ENCODE results near the gene CTIF.

The CTIF gene

DNA sequence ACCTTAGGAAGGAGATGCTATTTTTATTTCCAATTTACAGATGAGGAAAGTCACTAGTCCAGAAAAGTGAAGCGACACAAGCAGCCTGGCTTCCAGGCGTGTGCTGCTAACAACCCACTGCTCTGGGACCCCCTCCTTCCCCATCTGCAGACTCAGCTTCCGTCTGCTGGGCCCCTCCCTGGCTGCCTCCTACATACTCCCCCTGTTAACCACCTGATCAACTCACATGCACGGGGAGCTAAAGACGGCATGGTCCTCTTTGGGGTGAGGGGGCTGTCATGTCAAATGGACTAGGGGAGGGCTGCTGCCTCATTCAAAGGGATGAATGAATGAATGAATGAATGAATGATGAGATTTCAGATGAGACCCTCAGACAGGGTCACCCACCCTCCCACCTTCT lies 184.2 kb downstream of the CTIF start:
- DNase-seq (ENCODE audit: low read depth): no peak
- H3K4me3 ChIP-seq (ENCODE audit: low read depth, low read length): no peak overlapping the region
- TF ChIP-seq, protein P1, sequence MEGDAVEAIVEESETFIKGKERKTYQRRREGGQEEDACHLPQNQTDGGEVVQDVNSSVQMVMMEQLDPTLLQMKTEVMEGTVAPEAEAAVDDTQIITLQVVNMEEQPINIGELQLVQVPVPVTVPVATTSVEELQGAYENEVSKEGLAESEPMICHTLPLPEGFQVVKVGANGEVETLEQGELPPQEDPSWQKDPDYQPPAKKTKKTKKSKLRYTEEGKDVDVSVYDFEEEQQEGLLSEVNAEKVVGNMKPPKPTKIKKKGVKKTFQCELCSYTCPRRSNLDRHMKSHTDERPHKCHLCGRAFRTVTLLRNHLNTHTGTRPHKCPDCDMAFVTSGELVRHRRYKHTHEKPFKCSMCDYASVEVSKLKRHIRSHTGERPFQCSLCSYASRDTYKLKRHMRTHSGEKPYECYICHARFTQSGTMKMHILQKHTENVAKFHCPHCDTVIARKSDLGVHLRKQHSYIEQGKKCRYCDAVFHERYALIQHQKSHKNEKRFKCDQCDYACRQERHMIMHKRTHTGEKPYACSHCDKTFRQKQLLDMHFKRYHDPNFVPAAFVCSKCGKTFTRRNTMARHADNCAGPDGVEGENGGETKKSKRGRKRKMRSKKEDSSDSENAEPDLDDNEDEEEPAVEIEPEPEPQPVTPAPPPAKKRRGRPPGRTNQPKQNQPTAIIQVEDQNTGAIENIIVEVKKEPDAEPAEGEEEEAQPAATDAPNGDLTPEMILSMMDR (IDR thresholded peaks at IDR 0.05; ENCODE audit: control insufficient read depth, extremely low read depth, insufficient read depth): no peak

DNA sequence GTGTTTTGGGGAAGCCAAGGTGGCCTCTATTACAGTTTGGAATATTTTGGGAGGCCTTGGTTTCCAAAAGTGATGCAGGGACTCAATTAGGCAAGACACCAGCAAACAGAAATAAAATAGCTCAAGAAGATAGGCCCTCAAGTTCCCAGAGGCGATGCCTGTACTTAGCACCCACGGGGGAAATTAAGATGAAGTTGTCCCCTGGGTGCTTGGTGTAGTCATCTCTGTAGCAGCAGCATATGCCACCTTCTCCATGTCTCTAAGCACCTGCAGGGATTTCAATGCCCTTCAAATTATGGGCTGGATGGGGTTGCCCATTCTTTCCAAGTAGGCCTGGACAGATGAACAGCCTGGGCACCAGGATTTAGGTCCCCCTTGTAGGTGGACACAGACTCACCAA lies 185.0 kb downstream of the CTIF start:
- TF ChIP-seq, protein P1 (IDR thresholded peaks at IDR 0.05; ENCODE audit: control insufficient read depth, extremely low read depth, insufficient read depth): no peak
- no peak for DNase-seq (ENCODE audit: low read depth)
- H3K4me3 ChIP-seq (ENCODE audit: low read depth, low read length): no peak overlapping the region

DNA sequence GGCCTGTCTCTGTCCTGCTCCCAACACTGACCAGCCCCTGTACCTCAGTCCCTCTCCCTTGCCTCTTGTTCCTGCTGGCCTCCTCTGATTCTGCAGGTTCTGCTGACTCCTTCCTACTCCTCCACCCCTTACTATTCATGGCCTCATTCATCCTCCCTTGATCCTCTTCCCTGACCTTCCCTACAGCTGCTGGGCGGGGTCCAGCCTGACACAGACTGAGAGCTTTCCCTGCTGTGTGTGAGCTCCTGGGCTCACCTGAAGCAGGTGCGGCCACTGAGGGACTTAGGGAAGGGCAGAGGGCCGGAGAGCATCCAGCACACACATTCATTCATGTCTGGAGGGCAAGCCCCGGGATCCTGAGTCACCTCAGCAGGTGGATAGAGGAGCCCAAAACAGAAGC lies 185.6 kb downstream of the CTIF start:
- H3K4me3 ChIP-seq (ENCODE audit: low read depth, low read length): no peak overlapping the region
- DNase-seq (ENCODE audit: low read depth): no peak
- TF ChIP-seq, protein P1 (IDR thresholded peaks at IDR 0.05; ENCODE audit: control insufficient read depth, extremely low read depth, insufficient read depth): no peak

DNA sequence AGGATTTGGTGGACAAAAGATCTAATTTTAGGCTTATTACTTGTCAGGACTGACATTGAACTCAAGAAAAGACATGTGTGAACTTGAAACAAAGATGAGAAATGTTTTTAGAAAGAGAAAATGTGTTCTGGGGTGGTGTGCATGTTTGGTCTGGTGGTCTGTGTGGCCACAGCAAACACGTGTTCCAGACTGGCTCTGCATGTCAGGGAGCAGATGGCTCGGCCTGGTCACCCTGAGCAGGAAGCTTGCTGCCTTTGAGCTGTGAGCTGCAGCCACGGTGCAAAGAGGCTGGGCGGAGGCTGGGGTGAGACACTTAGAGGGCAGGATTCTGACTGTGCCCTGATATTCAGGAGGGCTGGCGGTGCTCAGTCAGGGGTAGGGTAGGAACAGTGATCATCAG lies 186.1 kb downstream of the CTIF start:
- no peak overlapping the region for H3K4me3 ChIP-seq (ENCODE audit: low read depth, low read length)
- no peak for DNase-seq (ENCODE audit: low read depth)
- TF ChIP-seq, protein P1 (IDR thresholded peaks at IDR 0.05; ENCODE audit: control insufficient read depth, extremely low read depth, insufficient read depth): no peak

DNA sequence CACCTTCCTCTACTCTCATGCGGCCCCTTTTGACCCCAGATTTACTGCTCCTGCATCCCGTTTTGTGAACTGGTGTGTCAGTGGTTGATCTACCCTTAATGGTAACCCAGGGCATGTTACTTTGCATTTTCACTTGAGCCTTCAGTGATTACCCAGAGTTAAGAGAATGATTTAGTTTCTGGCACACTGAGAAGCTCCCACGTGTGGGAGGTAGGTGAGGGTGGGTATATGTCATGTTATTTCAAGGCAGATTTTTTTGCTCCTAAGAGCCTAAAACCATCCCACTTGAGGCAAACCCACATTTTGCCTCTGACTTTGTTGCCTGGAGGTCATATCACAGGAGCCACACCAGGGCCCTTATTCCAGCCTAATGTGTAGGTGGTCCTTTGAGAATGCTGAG lies 186.7 kb downstream of the CTIF start:
- TF ChIP-seq, protein P1 (IDR thresholded peaks at IDR 0.05; ENCODE audit: control insufficient read depth, extremely low read depth, insufficient read depth): no peak
- H3K4me3 ChIP-seq (ENCODE audit: low read depth, low read length): no peak overlapping the region
- no peak for DNase-seq (ENCODE audit: low read depth)

DNA sequence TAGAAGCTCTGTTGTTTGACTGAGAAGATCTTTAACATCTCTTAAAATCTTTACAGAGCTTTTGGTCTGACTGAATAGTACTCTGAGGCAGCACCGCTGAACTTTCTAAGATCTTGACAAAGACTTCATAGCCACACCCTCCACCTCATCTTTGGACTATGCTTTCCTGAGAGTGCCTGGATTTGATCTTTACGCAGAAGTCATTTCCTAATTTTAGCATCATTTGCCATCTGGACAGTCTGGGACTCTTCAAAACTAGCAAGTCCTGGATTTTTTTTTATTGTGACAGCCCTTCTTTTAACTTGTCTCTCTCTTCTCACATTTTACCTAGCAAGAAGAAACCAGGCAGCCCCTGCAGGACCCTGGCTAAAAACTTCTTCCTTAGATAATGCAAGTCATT lies 188.8 kb downstream of the CTIF start:
- no peak overlapping the region for H3K4me3 ChIP-seq (ENCODE audit: low read depth, low read length)
- TF ChIP-seq, protein P1 (IDR thresholded peaks at IDR 0.05; ENCODE audit: control insufficient read depth, extremely low read depth, insufficient read depth): no peak
- DNase-seq (ENCODE audit: low read depth): no peak

DNA sequence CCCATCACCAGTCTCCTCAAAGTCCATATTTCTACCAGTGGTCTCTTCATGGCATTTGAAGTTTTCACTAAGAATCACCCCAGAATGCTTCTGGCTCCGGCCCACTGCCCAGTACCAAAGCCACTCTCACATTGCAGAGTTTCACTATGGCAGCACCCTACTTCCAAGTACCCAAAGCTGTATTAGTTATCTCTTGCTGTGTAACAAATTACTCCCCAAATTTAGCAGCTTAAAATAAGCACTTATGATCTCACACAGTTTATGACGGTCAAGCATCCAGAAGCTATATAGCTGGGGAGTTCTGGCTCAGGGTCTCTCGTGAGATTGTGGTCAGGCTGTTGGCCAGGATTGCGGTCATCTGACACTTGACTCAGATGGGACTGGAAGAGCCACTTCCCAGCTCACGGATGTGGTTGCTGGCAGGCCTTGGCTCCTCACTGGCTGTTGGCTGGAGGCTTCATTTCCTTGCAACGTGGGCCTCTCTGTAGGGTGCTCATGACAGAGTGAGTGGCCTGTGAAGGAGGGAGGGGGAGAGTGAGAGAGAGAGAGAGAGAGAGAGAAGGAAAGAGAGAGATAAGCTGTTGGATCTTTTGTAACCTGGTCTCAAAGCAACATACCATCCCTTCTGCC lies 189.5 kb downstream of the CTIF start:
- H3K4me3 ChIP-seq (ENCODE audit: low read depth, low read length): no peak overlapping the region
- DNase-seq (ENCODE audit: low read depth): no peak
- TF ChIP-seq, protein P1 (IDR thresholded peaks at IDR 0.05; ENCODE audit: control insufficient read depth, extremely low read depth, insufficient read depth): no peak
